GM12891 (cell line): ENCODE measurements around the gene NUDT16.

Experiments used
- DNase-seq: peaks from one replicate; pipeline ENCODE4 v3.0.0; 2011; ENCODE audit warnings: low spot score; ENCODE audit not compliant: insufficient read length
- FAIRE-seq: peaks from 2 replicates; lab custom pipeline; 2011; peaks lifted over from hg19 to GRCh38; lab: Jason Lieb, UNC
- PAX5 ChIP-seq: IDR thresholded peaks from 2 replicates; pipeline ENCODE4 v1.6.1; 2011; ENCODE audit warnings: low read length, moderate library complexity, mild to moderate bottlenecking; ENCODE audit not compliant: insufficient read depth, severe bottlenecking
- POLR2A ChIP-seq: IDR thresholded peaks from 2 replicates; pipeline ENCODE4 v1.6.1; 2011; ENCODE audit warnings: low read depth, low read length, control low read depth
- POLR2AphosphoS5 ChIP-seq: IDR thresholded peaks from 2 replicates; pipeline ENCODE4 v1.6.1; 2011; ENCODE audit warnings: low read depth, low read length, control low read depth
- POU2F2 ChIP-seq: IDR thresholded peaks from 2 replicates; pipeline ENCODE4 v1.6.1; 2011; ENCODE audit warnings: low read depth, mild to moderate bottlenecking, control low read depth, low read length, moderate library complexity
- SPI1 ChIP-seq: IDR thresholded peaks from 2 replicates; pipeline ENCODE4 v1.6.1; 2011; ENCODE audit warnings: low read depth, low read length, control low read depth
- TAF1 ChIP-seq: IDR thresholded peaks from 2 replicates; pipeline ENCODE4 v1.6.1; 2011; ENCODE audit warnings: low read depth, low read length, control low read depth

The NUDT16 gene

GRCh38 chr3:131401978-131402377, 20.4 kb downstream of the NUDT16 start:
- no peak for FAIRE-seq
- no peak for DNase-seq
- TF ChIP-seq POLR2AphosphoS5 (no peak), SPI1 (no peak), POLR2A (no peak), POU2F2 (no peak), PAX5 (no peak), TAF1 (no peak)

- DNase-seq (no peak), FAIRE-seq (no peak)
- peak; percentile 73 for TF ChIP-seq SPI1
- TF ChIP-seq POLR2A, result no peak
- TF ChIP-seq TAF1, result no peak
- no peak for TF ChIP-seq PAX5
Observed at GRCh38 chr3:131402391-131403039, 20.9 kb downstream of the NUDT16 start.

GRCh38 chr3:131403216-131403895, 21.8 kb downstream of the NUDT16 start:
- DNase-seq (no peak), FAIRE-seq (no peak)
- TF ChIP-seq POU2F2 (no peak), POLR2AphosphoS5 (no peak), TAF1 (no peak), SPI1 (no peak), PAX5 (no peak), POLR2A (no peak)

- FAIRE-seq (no peak), DNase-seq (no peak)
- TF ChIP-seq POLR2AphosphoS5 (no peak), SPI1 (no peak)
Observed at GRCh38 chr3:131405411-131405810, 23.8 kb downstream of the NUDT16 start.

- TF ChIP-seq POLR2A (no peak), POU2F2 (no peak), PAX5 (no peak), TAF1 (no peak)
- no peak for FAIRE-seq
- no peak for DNase-seq
Observed at GRCh38 chr3:131406274-131406673, 24.7 kb downstream of the NUDT16 start.

GRCh38 chr3:131417751-131418150, 36.2 kb downstream of the NUDT16 start:
- FAIRE-seq, result no peak
- no peak for DNase-seq
- TF ChIP-seq SPI1 (no peak), TAF1 (no peak), POLR2AphosphoS5 (no peak), POU2F2 (no peak), POLR2A (no peak), PAX5 (no peak)

GRCh38 chr3:131421301-131421700, 39.7 kb downstream of the NUDT16 start:
- TF ChIP-seq POLR2AphosphoS5 (no peak), SPI1 (no peak), POU2F2 (no peak), POLR2A (no peak), PAX5 (no peak), TAF1 (no peak)
- FAIRE-seq (no peak), DNase-seq (no peak)

- no peak for FAIRE-seq
Observed at GRCh38 chr3:131421957-131422498, 40.5 kb downstream of the NUDT16 start.

GRCh38 chr3:131427226-131427625, 45.7 kb downstream of the NUDT16 start:
- TF ChIP-seq SPI1 (no peak), POLR2AphosphoS5 (no peak), PAX5 (no peak), POU2F2 (no peak), TAF1 (no peak), POLR2A (no peak)
- FAIRE-seq, result no peak

More at GRCh38 chr3:131421957-131422498, 40.5 kb downstream of the NUDT16 start:
- DNase-seq, result no peak
- no peak for TF ChIP-seq POLR2A
- TF ChIP-seq SPI1, result no peak
- TF ChIP-seq PAX5, result no peak
- no peak for TF ChIP-seq POLR2AphosphoS5
- no peak for TF ChIP-seq POU2F2
- no peak for TF ChIP-seq TAF1

GRCh38 chr3:131431754-131432153, 50.2 kb downstream of the NUDT16 start:
- FAIRE-seq, result no peak
- DNase-seq, result no peak
- no peak for TF ChIP-seq SPI1
- TF ChIP-seq PAX5, result no peak
- TF ChIP-seq TAF1, result no peak
- TF ChIP-seq POLR2AphosphoS5, result no peak
- no peak for TF ChIP-seq POLR2A
- no peak for TF ChIP-seq POU2F2

More at GRCh38 chr3:131427226-131427625, 45.7 kb downstream of the NUDT16 start:
- DNase-seq, result no peak

- DNase-seq, result no peak
- no peak for FAIRE-seq
- TF ChIP-seq PAX5 (no peak), SPI1 (no peak), TAF1 (no peak), POLR2AphosphoS5 (no peak), POU2F2 (no peak), POLR2A (no peak)
Observed at GRCh38 chr3:131432441-131432840, 50.9 kb downstream of the NUDT16 start.
